Transverse colon (tissue), 4 donors: ENCODE measurements around the gene ATP6V0E1. TPM values are rescaled to one million over a fixed set of nuclear protein-coding genes. Genes with fewer than 3 reads are reported as not detected.

Experiments used
- DNase-seq: peaks from one replicate; pipeline ENCODE4 v3.0.0-alpha.2; 2019
- H3K27ac ChIP-seq, 4 donors: fragments of 200-600 bp; sonication (generic); 2 replicates each; pipeline ENCODE4 v1.5.1; 2016 to 2018; ENCODE audit warnings: inconsistent platforms in 4 of 4
- H3K27me3 ChIP-seq: fragments of 200-600 bp; sonication (generic); 2 replicates; pipeline ENCODE4 v1.5.1; 2017; ENCODE audit warnings: inconsistent platforms
- H3K36me3 ChIP-seq, 4 donors: fragments of 200-600 bp; sonication (generic); 2 replicates each; pipeline ENCODE4 v1.5.1; 2017 to 2019; ENCODE audit warnings: inconsistent platforms in 4 of 4
- H3K4me1 ChIP-seq, 4 donors: fragments of 200-600 bp; sonication (generic); 2 replicates each; pipeline ENCODE4 v1.5.1; 2017 to 2020; ENCODE audit warnings: inconsistent platforms in 4 of 4
- H3K4me3 ChIP-seq, 4 donors: fragments of 200-600 bp; sonication (generic); 1 replicate in 1 of 4; 2 replicates in 3 of 4; pipeline versions ENCODE4 v1.5.1 to v1.6.1; 2017 to 2019; ENCODE audit warnings: inconsistent platforms in 4 of 4
- H3K9me3 ChIP-seq, 2 donors: fragments of 200-600 bp; sonication (generic); 2 replicates each; pipeline ENCODE4 v1.5.1; 2017 to 2019; ENCODE audit warnings: inconsistent platforms in 2 of 2
- CTCF ChIP-seq, 5 experiments: fragments of 200-600 bp in 3 of 5; fragments of 450-650 bp in 2 of 5; sonication (generic) in 3 of 5; IDR thresholded peaks; 1 replicate in 2 of 5; 2 replicates in 3 of 5; pipeline ENCODE4 v1.5.1; 2016 to 2017; ENCODE audit warnings: antibody characterized with exemption in 5 of 5, inconsistent platforms in 3 of 5, mild to moderate bottlenecking in 2 of 5, moderate library complexity in 1 of 5
- EP300 ChIP-seq: sonication (generic); formaldehyde crosslinking; IDR thresholded peaks from one replicate; pipeline ENCODE4 v1.6.1; 2017; ENCODE audit warnings: antibody characterized with exemption, low read depth
- POLR2A ChIP-seq: fragments of 450-650 bp; IDR thresholded peaks from one replicate; pipeline ENCODE4 v1.6.1; 2016; ENCODE audit warnings: antibody characterized with exemption, mild to moderate bottlenecking, moderate library complexity
- POLR2AphosphoS5 ChIP-seq, 3 donors: sonication (generic); formaldehyde crosslinking; IDR thresholded peaks; one replicate each; pipeline ENCODE4 v1.6.1; 2016; ENCODE audit warnings: antibody characterized with exemption in 3 of 3
- WGBS, 2 donors: methylation state at CpG; one replicate each; pipeline ENCODE4 v1.1.5; 2018; ENCODE audit warnings: low coverage in 1 of 2; 5-methylcytosine and 5-hydroxymethylcytosine counted together
- in situ Hi-C, 4 donors: fragments of 200-750 bp; cut with MboI; loops; one replicate each; pipeline versions ENCODE4 v1.15.0 to v1.15.1; 2017; ENCODE audit warnings: low sequenced_read_pairs in 3 of 4, low pct_ligation_motif_present in 1 of 4, low pct_unique_long_range_greater_than_20kb in 1 of 4
- intact Hi-C: fragments of 100-400 bp; cut with DNase I; formaldehyde crosslinking; loops from one replicate; pipeline ENCODE4 v1.15.1; 2023; ENCODE audit warnings: low total_unique reads
- total RNA-seq, 4 donors: library from RNA; depleted of rRNA; stranded (reverse); fragments of >200 nt; gene quantifications; one replicate each; pipeline ENCODE4 v1.1.0, GENCODE V29; 2016

Gene ATP6V0E1
- total RNA-seq, 4 donors from 2014 or later = 60.9 to 212 (median 138) TPM

- Histone ChIP-seq H3K4me3 (no peak overlapping the region), H3K36me3 (peaks cover 0 to 7% (median 0%) of the 10 kb centered on the region in 4 donors), H3K4me1 (peaks cover 7 to 50% (median 11%) of the 10 kb centered on the region in 4 donors), H3K27me3 (no peaks in the 10 kb centered on the region), H3K9me3 (no peaks in the 10 kb centered on the region), H3K27ac (no peak overlapping the region)
- intact Hi-C loops (no loop called here), in situ Hi-C loops (loop anchor here in 1 of 4 donors (10.0 kb wide), 1 partner anchor 143 kb away; the partner anchor contains the start of gene BNIP1)
- DNase-seq = no peak
- no peak for TF ChIP-seq POLR2AphosphoS5 (IDR thresholded peaks at IDR 0.05)
- no peak for TF ChIP-seq EP300
- TF ChIP-seq POLR2A = no peak
- TF ChIP-seq CTCF (IDR thresholded peaks at IDR 0.05) = no peak
- WGBS, 2 donors = 72 to 92% methylated on average over 8 to 9 of the region's 9 CpGs
These were observed 17.8 kb downstream of the ATP6V0E1 start for GRCh38 chr5:173001229-173001841.

GRCh38 chr5:173003360-173003759 lies 19.8 kb downstream of the ATP6V0E1 start:
- Histone ChIP-seq H3K4me1 (peaks cover 18 to 70% (median 28%) of the 10 kb centered on the region in 4 donors), H3K27me3 (no peaks in the 10 kb centered on the region), H3K4me3 (no peak overlapping the region), H3K36me3 (no peaks in the 10 kb centered on the region), H3K27ac (no peak overlapping the region), H3K9me3 (no peaks in the 10 kb centered on the region)
- in situ Hi-C loops = loop anchor here in 1 of 4 donors (10.0 kb wide), 1 partner anchor 141 kb away; the partner anchor contains the start of gene BNIP1
- intact Hi-C loops = no loop called here
- no peak for DNase-seq
- 90 to 96% methylated on average over 3 of the region's 3 CpGs for WGBS, 2 donors
- TF ChIP-seq POLR2AphosphoS5 (IDR thresholded peaks at IDR 0.05) (no peak), POLR2A (no peak), CTCF (IDR thresholded peaks at IDR 0.05) (no peak), EP300 (no peak)

GRCh38 chr5:173004013-173004412 lies 20.4 kb downstream of the ATP6V0E1 start:
- no peaks in the 10 kb centered on the region for H3K36me3 ChIP-seq
- DNase-seq = no peak
- no peaks in the 10 kb centered on the region for H3K9me3 ChIP-seq
- H3K27me3 ChIP-seq = no peaks in the 10 kb centered on the region
- H3K4me3 ChIP-seq = no peak overlapping the region
- intact Hi-C loops = no loop called here
- no peak for TF ChIP-seq EP300
- TF ChIP-seq CTCF (IDR thresholded peaks at IDR 0.05) = no peak
- TF ChIP-seq POLR2AphosphoS5 (IDR thresholded peaks at IDR 0.05) = no peak
- WGBS, 2 donors = 71 to 73% methylated on average over 2 of the region's 2 CpGs
- peaks cover 16 to 72% (median 29%) of the 10 kb centered on the region in 4 donors for H3K4me1 ChIP-seq
- in situ Hi-C loops = loop anchor here in 1 of 4 donors (10.0 kb wide), 1 partner anchor 141 kb away; the partner anchor contains the start of gene BNIP1
- H3K27ac ChIP-seq = no peak overlapping the region

GRCh38 chr5:173004447-173004846 lies 20.9 kb downstream of the ATP6V0E1 start:
- in situ Hi-C loops = loop anchor here in 1 of 4 donors (10.0 kb wide), 1 partner anchor 140 kb away; the partner anchor contains the start of gene BNIP1
- Histone ChIP-seq H3K4me1 (peaks cover 12 to 72% (median 26%) of the 10 kb centered on the region in 4 donors), H3K36me3 (no peaks in the 10 kb centered on the region), H3K27ac (no peak overlapping the region), H3K9me3 (no peaks in the 10 kb centered on the region), H3K4me3 (no peak overlapping the region), H3K27me3 (no peaks in the 10 kb centered on the region)
- WGBS, 2 donors = 84 to 93% methylated on average over 4 to 5 of the region's 5 CpGs
- no peak for TF ChIP-seq CTCF (IDR thresholded peaks at IDR 0.05)
- TF ChIP-seq POLR2AphosphoS5 (IDR thresholded peaks at IDR 0.05) = no peak
- no peak for TF ChIP-seq EP300
- TF ChIP-seq POLR2A = no peak
- intact Hi-C loops = no loop called here
- DNase-seq = no peak
